Neural progenitor cell (in vitro differentiated cells): ENCODE measurements around the gene ASF1A. TPM values are rescaled to one million over a fixed set of nuclear protein-coding genes. Genes with fewer than 3 reads are reported as not detected.

Experiments used
- DNase-seq: peaks from one replicate; pipeline ENCODE4 v3.0.0-alpha.2; 2016; ENCODE audit warnings: low spot score
- H2AFZ ChIP-seq: fragments of 200-600 bp; sonication (generic); replicated peaks from 2 replicates; pipeline ENCODE4 v1.6.1; 2016; ENCODE audit warnings: antibody characterized with exemption
- H3F3A ChIP-seq: fragments of 200-600 bp; sonication (generic); 2 replicates; pipeline ENCODE4 v1.6.1; 2016; ENCODE audit warnings: antibody characterized with exemption, low read depth
- H3K27ac ChIP-seq: fragments of 200-600 bp; sonication (generic); 2 replicates; pipeline ENCODE4 v1.5.1; 2016; ENCODE audit warnings: mild to moderate bottlenecking
- H3K27me3 ChIP-seq: fragments of 200-600 bp; sonication (generic); 2 replicates; pipeline ENCODE4 v1.6.1; 2016; ENCODE audit warnings: mild to moderate bottlenecking, moderate library complexity
- H3K36me3 ChIP-seq: fragments of 200-600 bp; sonication (generic); 2 replicates; pipeline ENCODE4 v1.5.1; 2016
- H3K4me1 ChIP-seq: fragments of 200-600 bp; sonication (generic); 2 replicates; pipeline ENCODE4 v1.6.1; 2016; ENCODE audit warnings: mixed run types
- H3K4me2 ChIP-seq: fragments of 200-600 bp; sonication (generic); 2 replicates; pipeline ENCODE4 v1.6.1; 2016
- H3K4me3 ChIP-seq: fragments of 200-600 bp; sonication (generic); 2 replicates; pipeline ENCODE4 v1.5.1; 2016
- H3K79me2 ChIP-seq: fragments of 200-600 bp; sonication (generic); 2 replicates; pipeline ENCODE4 v1.6.1; 2016; ENCODE audit warnings: low read depth
- H3K9ac ChIP-seq: fragments of 200-600 bp; sonication (generic); 2 replicates; pipeline ENCODE4 v1.6.1; 2016
- H3K9me3 ChIP-seq: fragments of 200-600 bp; sonication (generic); 2 replicates; pipeline ENCODE4 v1.5.1; 2016; ENCODE audit warnings: low read depth
- H4K20me1 ChIP-seq: fragments of 200-600 bp; sonication (generic); 2 replicates; pipeline ENCODE4 v1.6.1; 2016; ENCODE audit warnings: low read depth
- H3K27ac Mint-ChIP-seq: 3 replicates; pipeline ENCODE4 v1.8.0; 2021; ENCODE audit warnings: mixed read lengths
- H3K27me3 Mint-ChIP-seq: 2 replicates; pipeline ENCODE4 v1.8.0; 2022; ENCODE audit warnings: low read depth, mild to moderate bottlenecking, inconsistent platforms, moderate library complexity, mixed read lengths; ENCODE audit not compliant: insufficient read depth
- H3K36me3 Mint-ChIP-seq: 3 replicates; pipeline ENCODE4 v1.8.0; 2021; ENCODE audit warnings: mixed read lengths
- H3K4me1 Mint-ChIP-seq: 3 replicates; pipeline ENCODE4 v1.8.0; 2021; ENCODE audit warnings: mixed read lengths
- H3K4me3 Mint-ChIP-seq: 3 replicates; pipeline ENCODE4 v1.8.0; 2021; ENCODE audit warnings: mild to moderate bottlenecking, moderate library complexity, mixed read lengths
- H3K9me3 Mint-ChIP-seq: 3 replicates; pipeline ENCODE4 v1.8.0; 2020; ENCODE audit warnings: mixed read lengths
- CTCF ChIP-seq: fragments of 200-600 bp; sonication (generic); IDR thresholded peaks from 2 replicates; pipeline ENCODE4 v1.5.1; 2017; ENCODE audit warnings: antibody characterized with exemption, mild to moderate bottlenecking
- EZH2 ChIP-seq: fragments of 200-600 bp; sonication (generic); IDR thresholded peaks from 2 replicates; pipeline ENCODE4 v1.6.1; 2017; ENCODE audit warnings: antibody characterized with exemption, mild to moderate bottlenecking, moderate library complexity
- EZH2phosphoT487 ChIP-seq: fragments of 200-600 bp; sonication (generic); IDR thresholded peaks from 2 replicates; pipeline ENCODE4 v1.6.1; 2017; ENCODE audit warnings: antibody characterized with exemption
- total RNA-seq: library from RNA; depleted of rRNA; stranded (reverse); fragments of >200 nt; gene quantifications from 2 replicates; pipeline ENCODE4 v1.2.3, GENCODE V29; 2015; ENCODE audit warnings: low replicate concordance

Gene ASF1A
- total RNA-seq, 1 donor from 2014 or later, result 54.8 TPM

- Mint-ChIP-seq H3K4me1 (no peaks in the 10 kb centered on the region), H3K36me3 (peaks cover 7% of the 10 kb centered on the region), H3K27ac (no peak overlapping the region), H3K4me3 (no peak overlapping the region), H3K9me3 (peaks cover 6% of the 10 kb centered on the region), H3K27me3 (no peaks in the 10 kb centered on the region)
- no peak overlapping the region for H2AFZ ChIP-seq
- no peak overlapping the region for H3K4me3 ChIP-seq
- H3K9me3 ChIP-seq, result no peaks in the 10 kb centered on the region
- H3K36me3 ChIP-seq, result no peaks in the 10 kb centered on the region
- H3K27me3 ChIP-seq, result no peaks in the 10 kb centered on the region
- H3K4me2 ChIP-seq, result no peak overlapping the region
- H3K27ac ChIP-seq, result no peak overlapping the region
- no peaks in the 10 kb centered on the region for H3K79me2 ChIP-seq
- TF ChIP-seq CTCF, result no peak
- TF ChIP-seq EZH2, result no peak
- TF ChIP-seq EZH2phosphoT487, result no peak
- no peaks in the 10 kb centered on the region for H3F3A ChIP-seq
- no peak for DNase-seq
- H3K9ac ChIP-seq, result no peak overlapping the region
- peaks cover 7% of the 10 kb centered on the region for H3K4me1 ChIP-seq
- no peaks in the 10 kb centered on the region for H4K20me1 ChIP-seq
These were observed 18.3 kb upstream of the ASF1A start for GRCh38 chr6:118875672-118876071.

GRCh38 chr6:118876198-118876597, 17.8 kb upstream of the ASF1A start:
- no peak overlapping the region for H3K4me3 Mint-ChIP-seq
- Histone ChIP-seq H4K20me1 (no peaks in the 10 kb centered on the region), H3K36me3 (no peaks in the 10 kb centered on the region), H2AFZ (no peak overlapping the region), H3K4me3 (no peak overlapping the region), H3K27ac (no peak overlapping the region), H3F3A (no peaks in the 10 kb centered on the region), H3K79me2 (no peaks in the 10 kb centered on the region), H3K9me3 (no peaks in the 10 kb centered on the region), H3K4me1 (peaks cover 8% of the 10 kb centered on the region), H3K9ac (no peak overlapping the region), H3K4me2 (no peak overlapping the region), H3K27me3 (no peaks in the 10 kb centered on the region)
- DNase-seq, result no peak
- H3K4me1 Mint-ChIP-seq, result no peaks in the 10 kb centered on the region
- H3K9me3 Mint-ChIP-seq, result peaks cover 4% of the 10 kb centered on the region
- no peak overlapping the region for H3K27ac Mint-ChIP-seq
- TF ChIP-seq EZH2phosphoT487, result no peak
- TF ChIP-seq EZH2, result no peak
- no peak for TF ChIP-seq CTCF
- H3K36me3 Mint-ChIP-seq, result peaks cover 4% of the 10 kb centered on the region
- no peaks in the 10 kb centered on the region for H3K27me3 Mint-ChIP-seq

GRCh38 chr6:118876814-118877213, 17.1 kb upstream of the ASF1A start:
- Histone ChIP-seq H3K36me3 (no peaks in the 10 kb centered on the region), H3F3A (no peaks in the 10 kb centered on the region)
- H3K9me3 Mint-ChIP-seq, result no peaks in the 10 kb centered on the region

More at GRCh38 chr6:118876814-118877213, 17.1 kb upstream of the ASF1A start:
- Histone ChIP-seq H3K79me2 (no peaks in the 10 kb centered on the region), H3K9ac (no peak overlapping the region), H2AFZ (no peak overlapping the region), H4K20me1 (no peaks in the 10 kb centered on the region), H3K9me3 (no peaks in the 10 kb centered on the region), H3K27me3 (no peaks in the 10 kb centered on the region), H3K4me3 (no peak overlapping the region), H3K4me1 (peaks cover 8% of the 10 kb centered on the region), H3K4me2 (no peak overlapping the region), H3K27ac (no peak overlapping the region)
- no peak for DNase-seq
- Mint-ChIP-seq H3K36me3 (peaks cover 1% of the 10 kb centered on the region), H3K4me1 (no peaks in the 10 kb centered on the region), H3K27ac (no peak overlapping the region), H3K4me3 (no peak overlapping the region), H3K27me3 (no peaks in the 10 kb centered on the region)
- no peak for TF ChIP-seq EZH2
- TF ChIP-seq CTCF, result no peak
- no peak for TF ChIP-seq EZH2phosphoT487
